Thyroid gland (tissue), 4 donors: ENCODE measurements around the gene IL27RA.

ENCODE experiments used
- CTCF ChIP-seq, 6 experiments: fragments of 200-600 bp in 3 of 6; fragments of 450-650 bp in 3 of 6; sonication (generic) in 3 of 6; IDR thresholded peaks; one replicate each; pipeline ENCODE4 v1.5.1; 2016 to 2019; ENCODE audit warnings: antibody characterized with exemption in 6 of 6, mild to moderate bottlenecking in 2 of 6, inconsistent platforms in 1 of 6, moderate library complexity in 1 of 6
- POLR2A ChIP-seq, 2 donors: fragments of 450-650 bp; IDR thresholded peaks; one replicate each; pipeline ENCODE4 v1.6.1; 2017; ENCODE audit warnings: antibody characterized with exemption in 2 of 2, mild to moderate bottlenecking in 2 of 2, moderate library complexity in 1 of 2

GRCh38 chr19:13985771-13986347, 45.7 kb upstream of the IL27RA start:
- TF ChIP-seq CTCF (IDR thresholded peaks at IDR 0.05) (no peak), POLR2A (IDR thresholded peaks at IDR 0.05) (no peak)
